GM12878 (cell line): ENCODE results near the gene CALN1.

Experiments used
- ATF7 ChIP-seq: fragments of 450-650 bp; IDR thresholded peaks from 2 replicates; pipeline ENCODE4 v1.6.1; 2016; ENCODE audit warnings: low read depth, mild to moderate bottlenecking
- CREB1 ChIP-seq: IDR thresholded peaks from 2 replicates; pipeline ENCODE4 v1.6.1; 2012; ENCODE audit warnings: low read depth, mild to moderate bottlenecking, inconsistent platforms
- NR2C2 ChIP-seq: IDR thresholded peaks from 2 replicates; pipeline ENCODE4 v1.6.1; 2011; ENCODE audit warnings: borderline replicate concordance, low read depth; ENCODE audit not compliant: control insufficient read depth, insufficient read length
- POLR2A ChIP-seq: IDR thresholded peaks from 2 replicates; pipeline ENCODE4 v1.6.1; 2011; ENCODE audit warnings: low read depth, mild to moderate bottlenecking, low read length
- TF ChIP-seq, protein P1 (sequence below), 3 experiments: IDR thresholded peaks in 2 of 3; conservative IDR thresholded peaks in 1 of 3; 2 replicates each; pipeline ENCODE4 v1.5.1; 2011; ENCODE audit warnings: low read depth in 3 of 3, low read length in 3 of 3, mild to moderate bottlenecking in 3 of 3, control low read depth in 2 of 3, moderate library complexity in 2 of 3, inconsistent platforms in 1 of 3, mixed read lengths in 1 of 3; ENCODE audit not compliant: control insufficient read depth in 2 of 3, insufficient read depth in 1 of 3; ENCODE audit errors: extremely low read depth in 1 of 3
- TF ChIP-seq, protein P2 (sequence below): IDR thresholded peaks from 2 replicates; pipeline ENCODE4 v1.6.1; 2011; ENCODE audit warnings: low read depth, mild to moderate bottlenecking, low read length, moderate library complexity, borderline replicate concordance; ENCODE audit errors: extremely low read depth

DNA sequence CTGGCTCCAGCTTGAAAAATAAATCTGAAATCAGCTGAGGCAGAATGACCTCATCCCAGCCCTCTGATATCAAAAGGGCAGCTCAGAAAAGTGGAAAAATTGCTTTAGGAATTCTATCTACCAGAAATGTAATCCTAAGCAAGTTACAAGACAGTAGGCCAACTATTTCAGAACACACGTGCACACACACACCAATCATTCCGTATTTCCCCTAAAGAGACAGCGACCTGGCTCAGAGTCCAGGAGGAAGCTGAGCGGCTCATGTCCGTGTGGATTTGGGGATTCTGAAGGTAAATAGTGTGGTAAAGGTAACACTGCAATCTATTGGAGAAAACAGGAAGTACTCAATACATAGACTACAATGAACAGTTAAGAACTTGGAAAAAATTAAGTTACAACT is 288.2 kb downstream of the CALN1 start:
- TF ChIP-seq, protein P1, sequence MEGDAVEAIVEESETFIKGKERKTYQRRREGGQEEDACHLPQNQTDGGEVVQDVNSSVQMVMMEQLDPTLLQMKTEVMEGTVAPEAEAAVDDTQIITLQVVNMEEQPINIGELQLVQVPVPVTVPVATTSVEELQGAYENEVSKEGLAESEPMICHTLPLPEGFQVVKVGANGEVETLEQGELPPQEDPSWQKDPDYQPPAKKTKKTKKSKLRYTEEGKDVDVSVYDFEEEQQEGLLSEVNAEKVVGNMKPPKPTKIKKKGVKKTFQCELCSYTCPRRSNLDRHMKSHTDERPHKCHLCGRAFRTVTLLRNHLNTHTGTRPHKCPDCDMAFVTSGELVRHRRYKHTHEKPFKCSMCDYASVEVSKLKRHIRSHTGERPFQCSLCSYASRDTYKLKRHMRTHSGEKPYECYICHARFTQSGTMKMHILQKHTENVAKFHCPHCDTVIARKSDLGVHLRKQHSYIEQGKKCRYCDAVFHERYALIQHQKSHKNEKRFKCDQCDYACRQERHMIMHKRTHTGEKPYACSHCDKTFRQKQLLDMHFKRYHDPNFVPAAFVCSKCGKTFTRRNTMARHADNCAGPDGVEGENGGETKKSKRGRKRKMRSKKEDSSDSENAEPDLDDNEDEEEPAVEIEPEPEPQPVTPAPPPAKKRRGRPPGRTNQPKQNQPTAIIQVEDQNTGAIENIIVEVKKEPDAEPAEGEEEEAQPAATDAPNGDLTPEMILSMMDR (IDR thresholded peaks at IDR 0.05 in 2 of 3, conservative IDR thresholded peaks at IDR 0.05 in 1 of 3; ENCODE audit: control insufficient read depth in 2 of 3, extremely low read depth in 1 of 3, insufficient read depth in 1 of 3, low read depth in 3 of 3, low read length in 3 of 3) = no peak
- no peak for TF ChIP-seq CREB1
- TF ChIP-seq POLR2A = no peak
- TF ChIP-seq, protein P2, sequence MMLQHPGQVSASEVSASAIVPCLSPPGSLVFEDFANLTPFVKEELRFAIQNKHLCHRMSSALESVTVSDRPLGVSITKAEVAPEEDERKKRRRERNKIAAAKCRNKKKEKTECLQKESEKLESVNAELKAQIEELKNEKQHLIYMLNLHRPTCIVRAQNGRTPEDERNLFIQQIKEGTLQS = no peak
- no peak for TF ChIP-seq ATF7
- no peak for TF ChIP-seq NR2C2
